Suprapubic skin (tissue), 4 donors: ENCODE measurements around the gene CAPN3. TPM values are rescaled to one million over a fixed set of nuclear protein-coding genes. Genes with fewer than 3 reads are reported as not detected.

Source experiments
- DNase-seq, 2 donors: peaks; one replicate each; pipeline ENCODE4 v3.0.0-alpha.2; 2019; ENCODE audit warnings: low spot score in 2 of 2
- H3K27ac ChIP-seq: fragments of 200-600 bp; sonication (generic); one replicate; pipeline ENCODE4 v1.5.1; 2019
- H3K27me3 ChIP-seq: fragments of 200-600 bp; sonication (generic); one replicate; pipeline ENCODE4 v1.5.1; 2019
- H3K36me3 ChIP-seq: fragments of 200-600 bp; sonication (generic); one replicate; pipeline ENCODE4 v1.5.1; 2019
- H3K4me1 ChIP-seq: fragments of 200-600 bp; sonication (generic); one replicate; pipeline ENCODE4 v1.5.1; 2019
- H3K4me3 ChIP-seq: fragments of 200-600 bp; sonication (generic); one replicate; pipeline ENCODE4 v1.5.1; 2019; ENCODE audit warnings: mild to moderate bottlenecking
- H3K9me3 ChIP-seq: fragments of 200-600 bp; sonication (generic); one replicate; pipeline ENCODE4 v1.5.1; 2019
- CTCF ChIP-seq, 2 donors: fragments of 200-600 bp in 1 of 2; fragments of 450-650 bp in 1 of 2; sonication (generic) in 1 of 2; IDR thresholded peaks; one replicate each; pipeline ENCODE4 v1.5.1; 2016 to 2019; ENCODE audit warnings: antibody characterized with exemption in 2 of 2, mild to moderate bottlenecking in 1 of 2, moderate library complexity in 1 of 2
- EP300 ChIP-seq: sonication (generic); formaldehyde crosslinking; IDR thresholded peaks from one replicate; pipeline ENCODE4 v1.6.1; 2017; ENCODE audit warnings: antibody characterized with exemption
- POLR2A ChIP-seq, 2 donors: fragments of 450-650 bp; IDR thresholded peaks; one replicate each; pipeline ENCODE4 v1.6.1; 2017; ENCODE audit warnings: antibody characterized with exemption in 2 of 2, mild to moderate bottlenecking in 2 of 2, moderate library complexity in 2 of 2
- POLR2AphosphoS5 ChIP-seq, 3 donors: sonication (generic); formaldehyde crosslinking; IDR thresholded peaks; one replicate each; pipeline ENCODE4 v1.6.1; 2017; ENCODE audit warnings: antibody characterized with exemption in 3 of 3
- WGBS: methylation state at CpG from one replicate; pipeline ENCODE4 v1.1.5; 2018; 5-methylcytosine and 5-hydroxymethylcytosine counted together
- total RNA-seq, 4 donors: library from RNA; depleted of rRNA; stranded (reverse); fragments of >200 nt; gene quantifications; one replicate each; pipeline ENCODE4 v1.1.0, GENCODE V29; 2016

Gene CAPN3
- total RNA-seq, 4 donors from 2014 or later: 28.9 to 117 (median 50.1) TPM

GRCh38 chr15:42371096-42371495, 11.8 kb downstream of the CAPN3 start:
- no peaks in the 10 kb centered on the region for H3K27me3 ChIP-seq
- 78% methylated on average over 2 of the region's 2 CpGs for WGBS
- no peaks in the 10 kb centered on the region for H3K4me1 ChIP-seq
- no peaks in the 10 kb centered on the region for H3K9me3 ChIP-seq
- TF ChIP-seq CTCF (IDR thresholded peaks at IDR 0.05) (no peak), POLR2A (IDR thresholded peaks at IDR 0.05) (no peak), POLR2AphosphoS5 (IDR thresholded peaks at IDR 0.05) (no peak), EP300 (no peak)
- no peaks in the 10 kb centered on the region for H3K36me3 ChIP-seq
- no peak for DNase-seq
- H3K27ac ChIP-seq: no peak overlapping the region
- no peak overlapping the region for H3K4me3 ChIP-seq

GRCh38 chr15:42373274-42373673, 14.0 kb downstream of the CAPN3 start:
- H3K4me3 ChIP-seq: no peak overlapping the region
- H3K27ac ChIP-seq: no peak overlapping the region
- DNase-seq: no peak
- H3K27me3 ChIP-seq: no peaks in the 10 kb centered on the region
- TF ChIP-seq POLR2A (IDR thresholded peaks at IDR 0.05): no peak
- no peak for TF ChIP-seq EP300
- TF ChIP-seq POLR2AphosphoS5 (IDR thresholded peaks at IDR 0.05): no peak
- TF ChIP-seq CTCF (IDR thresholded peaks at IDR 0.05): no peak
- no peaks in the 10 kb centered on the region for H3K9me3 ChIP-seq
- no peaks in the 10 kb centered on the region for H3K4me1 ChIP-seq
- 67% methylated on average over 1 of the region's 1 CpG for WGBS
- H3K36me3 ChIP-seq: no peaks in the 10 kb centered on the region

- no peak overlapping the region for H3K27ac ChIP-seq
- no peaks in the 10 kb centered on the region for H3K4me1 ChIP-seq
- no peaks in the 10 kb centered on the region for H3K36me3 ChIP-seq
- no peaks in the 10 kb centered on the region for H3K9me3 ChIP-seq
- no peak overlapping the region for H3K4me3 ChIP-seq
- WGBS: 88% methylated on average over 4 of the region's 4 CpGs
- no peak for DNase-seq
- TF ChIP-seq POLR2AphosphoS5 (IDR thresholded peaks at IDR 0.05): no peak
- no peak for TF ChIP-seq POLR2A (IDR thresholded peaks at IDR 0.05)
- TF ChIP-seq EP300: no peak
- no peak for TF ChIP-seq CTCF (IDR thresholded peaks at IDR 0.05)
- H3K27me3 ChIP-seq: no peaks in the 10 kb centered on the region
Measured at GRCh38 chr15:42373936-42374335, 14.6 kb downstream of the CAPN3 start.

GRCh38 chr15:42374810-42375209, 15.5 kb downstream of the CAPN3 start:
- Histone ChIP-seq H3K4me3 (no peak overlapping the region), H3K27ac (no peak overlapping the region), H3K9me3 (no peaks in the 10 kb centered on the region), H3K4me1 (no peaks in the 10 kb centered on the region), H3K27me3 (no peaks in the 10 kb centered on the region), H3K36me3 (no peaks in the 10 kb centered on the region)
- no peak for TF ChIP-seq CTCF (IDR thresholded peaks at IDR 0.05)
- no peak for TF ChIP-seq POLR2AphosphoS5 (IDR thresholded peaks at IDR 0.05)
- TF ChIP-seq EP300: no peak
- TF ChIP-seq POLR2A (IDR thresholded peaks at IDR 0.05): no peak
- no peak for DNase-seq
- 93% methylated on average over 1 of the region's 1 CpG for whole genome bisulfite sequencing

GRCh38 chr15:42375252-42375651, 16.0 kb downstream of the CAPN3 start:
- TF ChIP-seq CTCF (IDR thresholded peaks at IDR 0.05): no peak
- WGBS: 98% methylated on average over 5 of the region's 5 CpGs
- H3K36me3 ChIP-seq: no peaks in the 10 kb centered on the region

More at GRCh38 chr15:42375252-42375651, 16.0 kb downstream of the CAPN3 start:
- Histone ChIP-seq H3K4me1 (no peaks in the 10 kb centered on the region), H3K27me3 (no peaks in the 10 kb centered on the region), H3K27ac (no peak overlapping the region), H3K9me3 (no peaks in the 10 kb centered on the region), H3K4me3 (no peak overlapping the region)
- DNase-seq: no peak
